Bone marrow (tissue), 2 donors: ENCODE data around the gene DNMBP.
A peak's percentile ranks its signal among the peaks of the same experiment; 100 is the strongest.
"Not testable (repeated sequence)": the region's sequence is repeated elsewhere in the genome, so short reads cannot be mapped to it uniquely, and the experiment has no call there.

Experiments used
- DNase-seq, 2 donors: peaks; one replicate each; lab custom pipeline; 2025; lab: John Stamatoyannopoulos, UW

Gene DNMBP

GRCh38 chr10:100020142-100020885 lies 10.6 kb upstream of the DNMBP start:
- DNase-seq, result no peak

- DNase-seq, result no peak
Measured at GRCh38 chr10:100019787-100020141, 10.0 kb upstream of the DNMBP start.

- DNase-seq, result no peak
Measured at GRCh38 chr10:100014071-100014762, 4.5 kb upstream of the DNMBP start.

DNA sequence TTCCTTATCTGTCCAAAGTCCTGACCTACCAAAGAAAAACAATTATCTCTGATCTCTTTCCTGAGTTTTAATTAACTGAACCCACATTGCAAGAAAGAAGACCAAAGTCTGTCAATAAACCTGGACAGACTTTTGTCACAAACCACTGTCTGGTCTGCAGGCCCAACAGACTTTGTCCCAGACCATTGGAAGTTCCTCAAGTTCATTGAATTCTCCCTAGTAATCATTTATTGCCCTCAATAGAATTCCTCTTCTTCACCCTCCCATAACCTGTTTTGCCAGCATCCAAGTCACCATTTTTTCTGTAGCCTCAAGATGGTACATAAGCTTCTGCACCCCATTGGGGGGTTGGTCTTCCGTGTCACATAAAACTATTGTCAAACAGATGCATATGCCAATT lies 3.9 kb upstream of the DNMBP start:
- no peak for DNase-seq

- DNase-seq, result not testable (repeated sequence)
Measured at GRCh38 chr10:100011906-100012305, 2.2 kb upstream of the DNMBP start.

DNA sequence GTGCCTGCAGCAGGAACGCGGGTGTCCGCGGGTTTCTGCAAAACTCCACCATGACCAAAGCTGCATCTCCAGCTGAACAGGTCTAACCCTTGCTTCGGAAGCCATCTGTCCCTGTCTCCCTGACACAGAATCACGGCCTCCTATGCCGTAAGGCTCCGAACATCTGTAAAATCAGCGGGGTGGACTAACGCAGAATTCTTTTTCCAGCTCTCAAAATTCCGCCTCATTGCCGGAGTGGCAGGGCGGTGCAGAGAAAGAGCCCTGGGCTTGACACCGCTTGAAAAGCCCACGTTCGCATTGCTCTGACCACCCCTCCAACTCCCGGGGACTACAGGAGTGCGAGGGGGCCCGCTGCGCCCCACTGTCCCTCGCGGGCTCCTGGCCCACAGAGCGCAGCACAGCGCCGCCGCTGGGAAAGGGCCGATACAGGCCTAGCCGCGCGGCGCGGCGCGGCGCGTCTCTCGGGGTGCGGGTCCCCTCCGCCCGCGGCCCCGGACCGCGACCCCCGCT lies 409 bp downstream of the DNMBP start:
- DNase-seq, result peak; percentile 25 to 66

DNA sequence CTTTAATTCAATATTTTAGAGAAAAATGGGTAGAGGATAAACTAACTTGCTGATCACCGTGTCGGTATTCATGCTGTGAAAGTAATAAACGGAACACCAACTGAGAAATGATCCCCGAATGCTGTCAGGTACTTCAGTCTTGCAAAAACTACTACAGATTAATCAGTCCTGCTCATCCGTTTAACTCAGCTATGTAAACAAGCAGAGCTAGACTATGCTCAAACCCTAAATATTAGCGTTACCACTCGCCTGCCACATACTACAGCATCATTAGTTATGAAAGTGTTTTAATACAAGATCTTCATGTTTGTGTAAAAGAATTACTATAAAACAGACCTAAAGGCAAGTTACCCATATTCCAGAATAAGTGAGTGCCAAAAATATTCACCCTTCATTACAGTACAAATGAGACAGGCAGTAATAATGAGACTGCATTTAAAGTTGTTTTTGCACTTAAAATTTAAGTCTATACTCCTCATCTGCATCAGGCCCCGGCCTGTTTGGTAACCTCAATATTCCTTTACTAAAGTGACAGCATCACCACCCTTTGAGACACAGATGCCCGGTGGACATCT lies 952 bp downstream of the DNMBP start:
- no peak for DNase-seq

DNA sequence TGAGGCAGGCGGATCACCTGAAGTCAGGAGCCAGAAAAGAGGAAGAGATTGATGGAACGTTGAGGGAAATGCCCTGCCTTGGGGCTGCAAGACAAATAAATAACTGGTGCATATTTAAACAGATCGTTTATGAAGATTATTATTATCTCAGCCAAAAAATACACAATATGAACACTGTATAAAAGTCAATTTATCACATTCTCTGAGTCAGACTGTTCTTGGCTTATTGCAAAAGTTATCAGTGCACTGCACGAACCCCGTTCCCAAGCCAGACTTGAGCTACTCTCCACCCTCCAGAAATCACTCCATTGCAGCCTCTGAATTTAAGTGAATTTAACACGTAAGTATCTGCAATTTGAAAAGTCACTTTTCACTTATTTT lies 1.6 kb downstream of the DNMBP start:
- no peak for DNase-seq

GRCh38 chr10:100007231-100008141 lies 2.3 kb downstream of the DNMBP start:
- no peak for DNase-seq

- DNase-seq, result peak; percentile 18 to 92
Measured at GRCh38 chr10:100006243-100006886, 3.4 kb downstream of the DNMBP start.

DNA sequence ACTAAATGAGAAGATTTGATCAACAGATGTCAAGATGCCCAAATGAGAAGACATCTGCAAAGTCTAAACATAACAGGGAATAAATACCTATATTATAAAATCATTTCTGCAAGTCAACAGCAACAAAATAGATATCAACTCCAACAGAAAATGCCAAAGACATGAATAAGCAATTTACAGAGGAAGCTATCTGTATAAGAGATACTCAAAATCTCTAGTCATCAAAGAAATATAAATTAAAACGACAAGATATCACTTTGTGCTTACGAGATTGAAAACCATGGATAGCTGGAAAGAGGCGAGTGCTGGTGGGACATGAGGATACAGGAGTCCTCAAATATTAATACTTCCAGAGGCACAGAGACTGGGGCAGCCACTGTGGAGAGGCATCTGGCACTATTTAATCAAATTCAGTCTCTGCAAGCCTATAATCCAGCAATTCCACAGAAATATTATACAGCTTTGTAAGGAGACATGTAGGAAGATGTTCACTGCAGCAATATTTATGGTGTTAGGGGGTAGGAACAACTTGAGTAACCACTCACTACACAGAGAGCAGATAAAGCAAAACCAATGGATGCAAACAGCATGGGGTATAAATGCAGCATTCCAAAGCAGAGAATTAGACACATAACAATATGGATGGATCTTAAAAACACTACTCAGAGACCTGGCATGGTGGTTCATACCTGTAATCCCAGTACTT lies 4.8 kb downstream of the DNMBP start:
- no peak for DNase-seq

DNA sequence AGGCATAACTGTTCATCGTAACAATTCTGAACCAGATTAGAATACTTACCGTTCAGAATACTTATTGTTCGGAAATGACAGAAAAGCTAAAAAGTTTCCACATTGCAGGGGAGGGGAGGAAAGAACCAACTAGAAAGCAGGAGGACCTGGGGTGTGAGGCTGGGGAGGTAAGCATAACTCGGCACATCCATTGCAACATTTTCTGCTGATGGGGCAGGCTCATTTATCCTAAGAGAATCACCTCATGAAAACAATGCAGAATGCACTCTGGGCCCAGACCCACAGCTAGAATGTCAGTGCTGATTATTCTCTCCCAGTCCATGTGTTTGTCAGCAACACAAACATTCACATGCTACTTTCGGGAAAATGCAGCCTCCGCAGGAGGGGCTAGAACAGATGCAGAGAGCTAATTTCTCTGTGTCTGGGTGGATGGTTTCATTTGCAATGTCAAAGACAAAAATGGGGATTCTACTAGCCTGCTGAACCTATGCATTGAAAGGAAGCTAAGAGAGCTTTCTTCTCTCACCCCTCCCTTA lies 9.6 kb downstream of the DNMBP start:
- DNase-seq, result no peak

- no peak for DNase-seq
Measured at GRCh38 chr10:99999319-100000108, 10.2 kb downstream of the DNMBP start.

GRCh38 chr10:99998889-99999288 lies 10.9 kb downstream of the DNMBP start:
- DNase-seq, result no peak

GRCh38 chr10:99996671-99997648 lies 12.8 kb downstream of the DNMBP start:
- DNase-seq, result no peak

DNA sequence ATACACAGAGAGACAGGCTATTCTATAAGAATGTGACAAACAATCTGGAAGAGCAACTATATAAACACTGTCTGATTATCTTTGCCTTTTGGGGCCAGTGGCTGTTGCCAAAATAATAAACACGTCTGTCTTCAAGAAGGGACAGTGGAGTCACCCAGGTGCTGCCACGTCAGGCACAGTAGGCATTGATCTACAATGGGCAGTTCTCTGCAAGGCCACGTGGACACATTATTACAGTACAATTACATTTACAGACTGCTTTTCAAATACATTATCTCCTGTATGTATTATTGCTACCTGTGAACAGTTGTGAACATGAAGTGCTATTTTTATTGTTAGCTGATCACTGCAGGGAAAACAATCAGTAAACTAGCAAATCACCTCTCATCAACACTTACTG lies 14.0 kb downstream of the DNMBP start:
- DNase-seq, result no peak

DNA sequence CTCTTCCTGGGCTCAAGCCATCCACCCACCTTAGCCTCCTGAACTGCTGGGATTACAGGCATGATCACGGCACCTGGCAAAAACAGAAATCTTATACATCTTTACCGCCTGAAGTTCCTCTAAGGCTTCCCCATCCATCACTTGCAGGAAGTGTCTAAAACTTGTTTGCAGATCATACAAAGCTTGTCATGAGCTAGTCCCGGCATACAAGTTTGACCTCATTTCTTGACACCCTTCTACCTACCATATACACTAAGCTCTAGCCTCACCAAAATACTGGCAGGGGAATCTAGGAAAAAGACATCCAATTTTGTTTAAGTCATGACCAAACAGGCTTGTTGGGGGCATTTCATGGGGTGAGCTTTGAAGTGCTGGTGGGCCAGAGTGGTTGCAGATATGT lies 14.5 kb downstream of the DNMBP start:
- no peak for DNase-seq

DNA sequence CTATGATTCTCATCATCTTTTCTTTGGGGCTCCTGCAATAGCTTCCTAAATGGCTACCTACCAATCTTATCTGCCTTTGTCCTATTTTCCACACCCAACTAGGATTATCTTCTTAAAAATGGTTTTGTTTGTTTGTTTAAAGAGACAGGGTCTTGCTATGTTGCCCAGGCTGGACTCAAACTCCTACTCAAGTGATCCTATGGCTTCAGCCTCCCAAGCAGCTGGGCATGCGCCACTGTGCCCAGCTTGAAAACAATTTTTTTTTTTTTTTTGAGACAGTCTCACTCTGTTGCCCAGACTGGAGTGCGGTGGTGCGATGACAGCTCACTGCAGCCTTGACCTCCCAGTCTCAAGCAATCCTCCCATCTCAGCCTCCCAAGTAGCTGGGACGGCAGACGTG lies 14.9 kb downstream of the DNMBP start:
- no peak for DNase-seq
